CMK (cell line): Measurements from ENCODE around the gene DMXL2.
"Not testable (repeated sequence)": the region's sequence is repeated elsewhere in the genome, so short reads cannot be mapped to it uniquely, and the experiment has no call there.

ENCODE experiments used
- DNase-seq: peaks from one replicate; pipeline ENCODE4 v3.0.0-alpha.2; 2010; ENCODE audit warnings: low read depth

The DMXL2 gene

GRCh38 chr15:51493892-51494291, 128.7 kb downstream of the DMXL2 start:
- DNase-seq: no peak

- no peak for DNase-seq
These were observed 130.0 kb downstream of the DMXL2 start for GRCh38 chr15:51492528-51492927.

GRCh38 chr15:51491941-51492340, 130.6 kb downstream of the DMXL2 start:
- no peak for DNase-seq

GRCh38 chr15:51484781-51485180, 137.8 kb downstream of the DMXL2 start:
- DNase-seq: no peak

- DNase-seq: no peak
These were observed 138.6 kb downstream of the DMXL2 start for GRCh38 chr15:51483985-51484384.

- no peak for DNase-seq
These were observed 139.1 kb downstream of the DMXL2 start for GRCh38 chr15:51483520-51483919.

GRCh38 chr15:51475736-51476135, 146.8 kb downstream of the DMXL2 start:
- no peak for DNase-seq

GRCh38 chr15:51470512-51470911, 152.1 kb downstream of the DMXL2 start:
- no peak for DNase-seq

GRCh38 chr15:51460796-51461195, 161.8 kb downstream of the DMXL2 start:
- no peak for DNase-seq

GRCh38 chr15:51450001-51450400, 172.6 kb downstream of the DMXL2 start:
- no peak for DNase-seq

- DNase-seq: no peak
These were observed 173.8 kb downstream of the DMXL2 start for GRCh38 chr15:51448622-51449399.

GRCh38 chr15:51447855-51448621, 174.5 kb downstream of the DMXL2 start:
- DNase-seq: no peak

GRCh38 chr15:51446029-51446744, 176.4 kb downstream of the DMXL2 start:
- not testable (repeated sequence) for DNase-seq

GRCh38 chr15:51444807-51445206, 177.8 kb downstream of the DMXL2 start:
- DNase-seq: no peak

- no peak for DNase-seq
These were observed 178.5 kb downstream of the DMXL2 start for GRCh38 chr15:51444112-51444511.

GRCh38 chr15:51443282-51443914, 179.2 kb downstream of the DMXL2 start:
- no peak for DNase-seq

GRCh38 chr15:51438526-51438925, 184.0 kb downstream of the DMXL2 start:
- no peak for DNase-seq

GRCh38 chr15:51425517-51426040, 197.0 kb downstream of the DMXL2 start:
- no peak for DNase-seq

- DNase-seq: no peak
These were observed 197.8 kb downstream of the DMXL2 start for GRCh38 chr15:51424780-51425179.

GRCh38 chr15:51423040-51423439, 199.5 kb downstream of the DMXL2 start:
- not testable (repeated sequence) for DNase-seq

- DNase-seq: no peak
These were observed 206.4 kb downstream of the DMXL2 start for GRCh38 chr15:51416129-51416528.

GRCh38 chr15:51414256-51414860, 208.2 kb downstream of the DMXL2 start:
- no peak for DNase-seq
